GM21786 (cell line): ENCODE results near the gene SLC23A2.
"Not testable (repeated sequence)": the region's sequence is repeated elsewhere in the genome, so short reads cannot be mapped to it uniquely, and the experiment has no call there.

Experiments
- ATAC-seq: cut with Tn5 transposase; IDR thresholded peaks from one replicate; pipeline ENCODE4 v1.9.1; 2021; ENCODE audit not compliant: unreplicated experiment

Gene SLC23A2

GRCh38 chr20:4937407-4938319, 63.6 kb downstream of the SLC23A2 start:
- no peak for ATAC-seq

- no peak for ATAC-seq
Observed at GRCh38 chr20:4936851-4937406, 64.4 kb downstream of the SLC23A2 start.

- ATAC-seq: no peak
Observed at GRCh38 chr20:4936392-4936850, 64.9 kb downstream of the SLC23A2 start.

- ATAC-seq: no peak
Observed at GRCh38 chr20:4932061-4932460, 69.2 kb downstream of the SLC23A2 start.

- ATAC-seq: no peak
Observed at GRCh38 chr20:4929686-4930397, 71.5 kb downstream of the SLC23A2 start.

- no peak for ATAC-seq
Observed at GRCh38 chr20:4926531-4927156, 74.7 kb downstream of the SLC23A2 start.

GRCh38 chr20:4925842-4926530, 75.3 kb downstream of the SLC23A2 start:
- ATAC-seq: no peak

GRCh38 chr20:4924446-4924845, 76.9 kb downstream of the SLC23A2 start:
- ATAC-seq: no peak

GRCh38 chr20:4924032-4924431, 77.3 kb downstream of the SLC23A2 start:
- no peak for ATAC-seq

GRCh38 chr20:4922186-4922585, 79.1 kb downstream of the SLC23A2 start:
- ATAC-seq: no peak

- ATAC-seq: not testable (repeated sequence)
Observed at GRCh38 chr20:4921271-4921670, 80.0 kb downstream of the SLC23A2 start.

GRCh38 chr20:4920655-4921054, 80.7 kb downstream of the SLC23A2 start:
- no peak for ATAC-seq

GRCh38 chr20:4920131-4920530, 81.2 kb downstream of the SLC23A2 start:
- no peak for ATAC-seq

- no peak for ATAC-seq
Observed at GRCh38 chr20:4919047-4919704, 82.1 kb downstream of the SLC23A2 start.

- no peak for ATAC-seq
Observed at GRCh38 chr20:4918473-4918872, 82.8 kb downstream of the SLC23A2 start.

- no peak for ATAC-seq
Observed at GRCh38 chr20:4916971-4917881, 84.1 kb downstream of the SLC23A2 start.

- ATAC-seq: no peak
Observed at GRCh38 chr20:4913147-4913546, 88.2 kb downstream of the SLC23A2 start.

- ATAC-seq: no peak
Observed at GRCh38 chr20:4912380-4913142, 88.7 kb downstream of the SLC23A2 start.
